Activated CD4-positive, alpha-beta T cell treated with anti-CD3 and anti-CD28 coated beads, Interleukin-10, Interleukin-2, amounts not matched to agents 100 ng/mL and 50 ng/mL, durations not matched to agents 16 hours and 8 hours (primary cell): Measurements from ENCODE around the gene AURKB.
"Not testable (repeated sequence)": the region's sequence is repeated elsewhere in the genome, so short reads cannot be mapped to it uniquely, and the experiment has no call there.

ENCODE experiments used
- DNase-seq: peaks from one replicate; pipeline ENCODE4 v3.0.0-alpha.2; 2020

AURKB gene

DNA sequence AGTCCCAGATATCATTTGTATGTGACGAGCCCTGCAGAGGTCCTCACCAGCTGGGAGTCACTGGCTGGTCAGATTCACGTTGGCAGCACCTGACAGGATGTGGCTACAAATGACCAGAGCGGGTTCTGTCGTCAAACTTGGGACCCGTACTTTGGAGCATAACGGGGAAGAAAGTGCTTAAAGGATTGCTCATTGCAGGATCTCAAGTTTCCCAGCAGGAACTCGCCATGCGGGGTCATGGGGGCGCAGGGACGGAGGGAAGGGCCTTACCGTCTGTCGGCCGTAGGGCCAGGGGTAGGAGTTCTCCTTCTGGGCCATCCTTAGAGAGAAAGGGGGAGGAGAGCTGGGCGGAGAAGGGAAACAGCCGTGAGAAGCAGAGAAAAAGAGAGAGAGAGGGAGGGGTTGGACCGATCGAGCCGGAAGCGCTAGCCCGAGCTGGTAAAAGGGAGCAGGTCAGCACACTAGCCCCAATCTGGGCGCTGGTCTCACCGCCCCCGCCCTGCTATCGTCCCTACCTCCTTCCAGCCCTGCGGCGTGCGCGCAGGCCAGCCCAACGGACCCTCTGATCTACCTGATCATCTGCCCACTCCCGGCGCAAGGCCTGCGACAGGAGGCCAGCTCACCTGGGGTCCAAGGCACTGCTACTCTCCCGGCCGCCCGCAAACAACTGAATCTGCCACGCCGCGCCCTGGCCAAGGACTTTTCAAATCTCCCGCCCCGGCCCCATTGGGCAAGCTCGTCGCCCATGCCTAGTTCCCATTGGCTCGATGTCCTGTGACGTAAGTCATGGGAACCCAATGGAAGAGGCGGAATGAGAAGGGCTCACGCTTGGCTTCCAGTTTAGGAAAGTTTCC lies at the start of gene AURKB:
Gene AURKB, minus strand, starts transcription at position 669 of the 854 bp plus-strand sequence. Its CDS starts 351 bp downstream, at position 318.
- DNase-seq, result peak; percentile 98

DNA sequence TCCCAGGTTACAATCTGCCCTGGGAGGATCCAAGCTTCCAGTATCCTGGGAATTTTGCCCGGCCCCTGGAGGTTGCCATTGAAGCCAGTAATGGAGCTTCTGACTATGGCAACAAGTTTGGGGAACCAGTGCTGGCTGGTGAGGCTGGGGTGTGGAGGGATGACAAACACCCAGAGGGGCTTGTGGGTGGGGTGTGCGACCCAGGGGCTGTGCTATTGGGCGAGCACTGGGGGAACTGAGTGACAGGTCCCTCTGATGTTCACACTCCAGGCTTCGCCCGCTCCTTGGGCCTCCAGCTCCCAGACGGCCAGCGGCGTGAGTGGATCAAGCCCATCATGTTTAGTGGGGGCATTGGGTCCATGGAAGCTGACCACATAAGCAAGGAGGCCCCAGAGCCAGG lies 47.4 kb upstream of the AURKB start:
- DNase-seq, result no peak

DNA sequence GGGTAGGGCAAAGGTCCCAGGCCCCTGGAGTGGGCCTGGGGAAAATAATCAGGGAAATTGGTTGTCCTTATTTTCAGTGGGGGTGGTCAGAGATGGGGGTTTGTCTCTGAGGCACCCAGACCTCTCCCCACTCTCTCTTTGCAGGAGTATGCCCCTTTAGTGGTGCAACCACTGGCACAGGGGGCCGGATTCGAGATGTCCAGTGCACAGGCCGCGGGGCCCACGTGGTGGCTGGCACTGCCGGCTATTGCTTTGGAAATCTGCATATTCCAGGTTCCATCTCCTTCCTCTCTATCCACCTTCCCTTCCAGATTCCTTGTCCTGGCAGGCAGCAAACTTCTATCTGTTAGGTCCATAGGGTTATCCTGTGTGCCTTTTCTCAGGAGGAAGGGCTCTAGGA lies 46.3 kb upstream of the AURKB start:
- DNase-seq, result no peak

DNA sequence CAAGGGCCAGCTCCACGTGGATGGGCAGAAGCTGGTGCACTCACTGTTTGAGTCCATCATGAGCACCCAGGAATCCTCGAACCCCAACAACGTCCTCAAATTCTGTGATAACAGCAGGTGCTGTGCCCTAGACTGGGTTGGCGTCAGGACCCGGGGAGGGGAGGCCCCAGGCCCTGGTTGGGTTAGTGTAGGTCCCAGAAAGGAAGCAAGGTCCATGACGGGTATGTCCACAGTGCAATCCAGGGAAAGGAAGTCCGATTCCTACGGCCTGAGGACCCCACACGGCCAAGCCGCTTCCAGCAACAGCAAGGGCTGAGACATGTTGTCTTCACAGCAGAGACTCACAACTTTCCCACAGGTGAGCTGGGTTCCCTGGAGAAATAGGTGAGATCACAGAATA lies 45.9 kb upstream of the AURKB start:
- no peak for DNase-seq

DNA sequence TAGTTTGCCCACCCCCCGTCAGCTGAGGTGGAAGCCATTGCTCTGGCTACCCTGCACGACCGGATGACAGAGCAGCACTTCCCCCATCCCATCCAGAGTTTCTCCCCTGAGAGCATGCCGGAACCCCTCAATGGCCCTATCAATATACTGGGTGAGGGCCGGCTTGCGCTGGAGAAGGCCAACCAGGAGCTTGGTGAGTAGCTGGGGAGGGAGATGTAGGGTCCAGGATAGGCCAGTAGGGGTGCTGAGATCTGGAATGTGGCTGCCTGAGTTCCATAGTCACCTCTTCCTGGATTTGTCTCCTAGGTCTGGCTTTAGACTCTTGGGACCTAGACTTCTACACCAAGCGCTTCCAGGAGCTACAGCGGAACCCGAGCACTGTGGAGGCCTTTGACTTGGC lies 45.1 kb upstream of the AURKB start:
- no peak for DNase-seq

- DNase-seq, result no peak
These were observed 44.5 kb upstream of the AURKB start for GRCh38 chr17:8254881-8255280.

GRCh38 chr17:8253801-8254200 lies 43.4 kb upstream of the AURKB start:
- no peak for DNase-seq

DNA sequence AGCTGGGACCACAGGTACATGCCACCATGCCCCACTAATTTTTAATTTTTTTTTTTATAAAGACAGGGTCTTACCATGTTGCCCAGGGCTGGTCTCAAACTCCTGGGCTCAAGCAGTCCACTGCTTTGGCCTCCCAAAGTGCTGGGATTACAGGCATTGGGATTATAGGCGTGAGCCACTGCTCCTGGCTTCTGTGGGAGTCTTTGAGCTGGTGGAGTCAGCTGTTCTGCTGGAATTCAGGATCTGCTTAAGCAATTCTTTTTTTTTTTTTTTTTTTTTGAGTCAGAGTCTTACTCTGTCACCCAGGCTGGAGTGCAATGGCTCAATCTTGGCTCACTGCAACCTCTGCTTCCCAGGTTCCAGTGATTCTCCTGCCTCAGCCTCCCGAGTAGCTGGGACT lies 41.0 kb upstream of the AURKB start:
- DNase-seq, result not testable (repeated sequence)

DNA sequence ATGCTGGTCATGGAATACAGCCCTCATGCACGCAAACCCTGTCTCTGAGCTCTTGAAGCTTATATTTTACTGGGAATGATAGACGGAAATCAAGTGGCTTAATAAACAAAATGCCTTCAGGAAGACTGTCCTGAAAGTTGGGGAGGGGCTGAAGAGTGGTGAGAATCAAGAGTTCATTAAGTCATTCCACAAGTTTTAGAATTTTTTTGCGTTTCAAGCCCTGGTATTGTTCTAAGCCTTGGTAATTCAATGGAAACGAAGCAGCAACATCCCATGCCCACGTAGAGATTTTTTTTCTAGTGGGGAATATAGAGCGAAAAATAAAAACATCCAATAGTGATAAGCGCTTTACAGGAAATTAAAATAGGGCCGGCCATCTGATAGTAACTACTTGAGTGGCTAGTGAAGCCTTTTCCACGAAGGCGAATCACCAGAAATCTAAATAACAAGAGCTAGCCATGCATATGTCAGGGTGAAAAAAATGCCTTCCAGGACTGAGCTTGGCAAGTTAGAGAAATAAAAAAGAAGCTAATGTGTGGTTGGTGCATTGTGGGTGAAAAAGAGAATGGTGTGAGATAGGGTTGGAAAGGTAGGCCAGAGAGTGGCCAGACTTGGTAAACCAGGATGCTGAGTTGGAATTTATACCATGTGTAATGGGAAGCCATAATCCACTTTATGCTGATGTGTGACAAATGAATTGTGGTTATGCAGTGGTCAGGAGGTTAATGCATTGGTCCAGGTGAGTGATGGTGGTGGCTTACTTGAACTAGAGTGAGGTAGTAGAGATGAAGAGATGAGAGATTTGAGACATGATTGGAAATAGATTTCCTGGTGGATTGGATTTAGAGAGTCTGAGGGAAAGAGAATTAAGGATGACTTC lies 39.5 kb upstream of the AURKB start:
- peak; percentile 18 for DNase-seq

DNA sequence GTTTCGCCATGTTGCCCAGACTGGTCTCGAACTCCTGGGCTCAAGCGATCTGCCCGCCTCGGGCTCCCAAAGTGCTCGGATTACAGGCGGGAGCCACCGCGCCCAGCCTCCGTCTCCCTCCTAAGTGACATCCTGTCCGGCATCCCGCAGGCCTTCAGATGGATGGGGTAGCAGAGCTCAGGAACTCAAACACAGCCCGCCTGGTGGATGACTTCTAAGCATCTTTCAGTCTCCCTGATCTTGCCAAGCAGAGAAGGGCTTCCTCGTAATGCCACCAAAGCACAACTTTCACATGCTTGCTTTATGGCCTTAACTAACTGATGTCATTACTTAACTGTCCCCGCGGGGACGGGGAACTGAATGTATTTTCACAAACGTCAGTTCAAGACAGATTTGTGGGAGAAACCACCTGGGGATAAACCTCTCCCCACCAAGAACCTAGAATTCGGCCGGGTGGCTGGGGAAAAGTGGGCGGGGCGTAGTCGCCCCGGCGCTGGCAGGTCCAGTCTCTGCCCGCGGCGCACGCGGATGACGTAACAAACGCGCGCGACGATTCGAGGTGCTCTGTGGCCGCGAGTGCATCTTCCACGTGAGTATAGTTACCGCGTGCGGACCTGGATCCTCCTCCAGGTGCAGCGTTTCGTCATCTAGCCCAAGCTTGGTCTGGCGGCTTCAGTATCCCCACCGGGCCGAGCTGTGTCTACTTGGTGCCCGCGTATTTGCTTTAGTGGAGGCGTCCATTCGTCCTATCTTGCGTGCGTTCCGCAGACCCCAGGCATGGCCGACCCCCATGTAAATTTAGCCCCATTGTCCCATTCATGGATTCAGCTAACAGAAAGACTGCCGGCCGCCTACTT lies 38.6 kb upstream of the AURKB start, which contains the start of gene PFAS:
Gene PFAS, plus strand, starts transcription at position 539 of the 857 bp plus-strand sequence. CDS start 4,649 bp downstream, outside the sequence.
- DNase-seq, result peak; percentile 98

DNA sequence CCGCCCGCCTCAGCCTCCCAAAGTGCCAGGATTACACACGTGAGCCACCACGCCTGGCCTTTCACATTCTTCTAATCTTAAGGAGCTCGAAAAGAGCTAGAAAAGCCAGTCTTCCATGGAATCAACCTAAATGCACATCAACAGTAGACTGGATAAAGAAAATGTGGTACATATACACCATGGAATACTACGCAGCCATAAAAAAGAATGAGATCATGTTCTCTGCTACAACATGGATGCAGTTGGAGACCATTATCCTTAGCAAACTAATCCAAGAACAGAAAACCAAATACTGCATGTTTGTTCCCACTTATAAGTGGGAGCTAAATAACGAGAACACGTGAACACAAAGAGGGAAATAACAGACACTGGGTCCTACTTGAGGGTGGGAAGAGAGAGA lies 34.4 kb upstream of the AURKB start:
- no peak for DNase-seq

- DNase-seq, result peak; percentile 13
These were observed 33.5 kb upstream of the AURKB start for GRCh38 chr17:8243827-8244226.

GRCh38 chr17:8237886-8238285 lies 27.5 kb upstream of the AURKB start:
- no peak for DNase-seq

GRCh38 chr17:8237175-8237574 lies 26.8 kb upstream of the AURKB start:
- DNase-seq, result no peak

DNA sequence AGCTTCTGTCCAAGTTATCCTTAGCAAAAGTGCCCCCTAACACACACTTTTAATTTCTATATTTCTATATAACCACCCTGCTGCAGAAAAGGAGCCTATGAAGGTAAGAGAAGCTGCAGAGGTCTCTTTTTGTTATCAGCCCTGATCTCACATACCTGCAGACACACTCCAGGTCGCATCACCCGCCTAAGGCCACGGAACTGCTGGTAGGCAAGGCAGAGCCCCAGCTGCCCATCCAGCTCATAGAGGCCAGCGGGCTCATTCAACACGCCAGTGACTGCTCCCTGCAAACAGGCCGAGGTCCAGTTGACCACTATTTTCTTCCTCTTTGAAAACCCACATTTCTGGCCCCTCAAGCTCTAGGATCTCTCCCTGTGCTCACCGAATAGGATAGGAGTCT lies 25.3 kb upstream of the AURKB start:
- DNase-seq, result no peak

GRCh38 chr17:8234361-8235270 lies 24.2 kb upstream of the AURKB start:
- no peak for DNase-seq

DNA sequence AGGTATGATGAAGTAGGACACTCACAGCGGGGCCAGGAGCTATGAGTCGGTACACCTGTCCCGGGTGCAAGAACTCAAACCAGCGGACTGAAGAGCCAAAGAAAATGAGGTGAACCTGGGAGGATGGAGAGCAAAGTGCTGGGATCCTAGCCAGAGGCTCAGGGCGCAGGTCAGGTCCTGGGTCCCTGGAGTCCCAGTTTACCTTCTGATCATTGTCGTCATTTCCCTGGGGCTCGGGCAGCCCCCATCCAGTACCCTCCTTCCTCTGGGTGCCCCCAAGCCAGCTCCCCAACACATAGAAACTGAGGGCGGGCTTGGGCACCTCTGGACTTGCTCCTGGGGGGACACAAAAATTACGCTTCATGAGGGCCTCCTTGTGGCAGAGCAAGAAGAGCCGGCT lies 21.3 kb upstream of the AURKB start:
- no peak for DNase-seq

- no peak for DNase-seq
These were observed 16.8 kb upstream of the AURKB start for GRCh38 chr17:8227238-8227581.

DNA sequence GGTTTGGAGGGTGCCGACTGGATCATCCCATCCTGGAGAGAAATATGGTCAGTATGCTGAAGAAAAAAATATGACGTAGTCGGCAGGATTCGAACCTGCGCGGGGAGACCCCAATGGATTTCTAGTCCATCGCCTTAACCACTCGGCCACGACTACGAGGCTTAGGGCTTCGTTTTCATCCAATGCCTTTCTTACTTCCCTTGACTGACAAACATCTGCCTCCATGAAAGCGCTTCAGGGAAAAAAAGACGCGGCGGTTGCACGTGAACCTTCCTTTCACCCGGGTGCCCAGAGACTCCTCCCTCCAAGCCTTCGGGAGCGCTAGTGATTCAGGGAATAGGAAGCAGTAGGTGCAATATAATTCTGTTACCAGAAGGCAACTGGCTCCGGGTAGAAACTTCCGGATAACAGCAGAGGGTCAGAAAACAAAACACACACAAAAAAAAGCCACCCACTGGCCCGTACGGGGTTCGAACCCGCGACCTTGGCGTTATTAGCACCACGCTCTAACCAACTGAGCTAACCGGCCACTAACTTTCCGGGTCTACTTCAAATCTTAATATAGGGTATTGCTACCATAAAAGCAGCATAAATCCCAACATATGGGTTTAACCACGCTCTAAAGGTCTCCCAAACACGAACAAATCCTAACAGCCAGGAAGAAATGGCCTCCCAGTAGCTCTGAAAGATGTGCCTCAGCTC lies 16.3 kb upstream of the AURKB start:
- peak; percentile 83 for DNase-seq

DNA sequence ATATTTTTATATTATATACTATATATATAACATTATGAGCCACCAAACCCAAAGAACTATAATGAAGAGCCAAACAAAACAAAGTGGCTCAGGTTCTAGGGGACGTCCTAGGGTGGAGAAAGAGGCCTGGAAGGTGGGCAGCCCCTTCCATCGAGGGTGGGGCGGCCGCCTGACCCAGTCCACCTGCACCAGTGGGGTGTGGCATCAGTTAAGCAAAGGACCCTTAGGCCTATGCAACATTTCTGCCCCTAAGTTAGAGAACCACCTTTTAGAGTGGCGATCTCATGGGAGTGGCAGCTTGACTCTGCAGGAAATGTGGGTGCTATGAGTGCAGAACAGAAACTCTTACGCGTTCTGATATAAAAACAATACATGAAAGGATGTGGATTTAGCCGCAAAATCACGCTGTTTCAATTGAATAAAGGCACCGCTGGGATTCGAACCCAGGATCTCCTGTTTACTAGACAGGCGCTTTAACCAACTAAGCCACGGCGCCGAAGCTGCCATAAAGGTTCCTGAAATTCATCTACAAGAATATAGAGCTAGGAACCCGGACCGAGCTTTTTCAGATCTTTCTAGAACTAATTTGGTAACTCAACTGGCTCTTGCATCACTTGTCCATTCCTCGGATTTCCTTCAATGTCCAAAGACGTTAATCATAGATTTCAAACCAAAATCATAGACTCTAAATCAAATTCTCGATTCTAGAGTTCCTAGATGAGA lies 15.6 kb upstream of the AURKB start:
- peak; percentile 92 for DNase-seq
